CD4-positive, alpha-beta T cell treated with Interleukin-4 for 4 hours (primary cell): ENCODE data around the gene SIRT6.
"Not testable (repeated sequence)": the region's sequence is repeated elsewhere in the genome, so short reads cannot be mapped to it uniquely, and the experiment has no call there.

Experiments
- DNase-seq: peaks from one replicate; pipeline ENCODE4 v3.0.0-alpha.2; 2020

The SIRT6 gene

DNA sequence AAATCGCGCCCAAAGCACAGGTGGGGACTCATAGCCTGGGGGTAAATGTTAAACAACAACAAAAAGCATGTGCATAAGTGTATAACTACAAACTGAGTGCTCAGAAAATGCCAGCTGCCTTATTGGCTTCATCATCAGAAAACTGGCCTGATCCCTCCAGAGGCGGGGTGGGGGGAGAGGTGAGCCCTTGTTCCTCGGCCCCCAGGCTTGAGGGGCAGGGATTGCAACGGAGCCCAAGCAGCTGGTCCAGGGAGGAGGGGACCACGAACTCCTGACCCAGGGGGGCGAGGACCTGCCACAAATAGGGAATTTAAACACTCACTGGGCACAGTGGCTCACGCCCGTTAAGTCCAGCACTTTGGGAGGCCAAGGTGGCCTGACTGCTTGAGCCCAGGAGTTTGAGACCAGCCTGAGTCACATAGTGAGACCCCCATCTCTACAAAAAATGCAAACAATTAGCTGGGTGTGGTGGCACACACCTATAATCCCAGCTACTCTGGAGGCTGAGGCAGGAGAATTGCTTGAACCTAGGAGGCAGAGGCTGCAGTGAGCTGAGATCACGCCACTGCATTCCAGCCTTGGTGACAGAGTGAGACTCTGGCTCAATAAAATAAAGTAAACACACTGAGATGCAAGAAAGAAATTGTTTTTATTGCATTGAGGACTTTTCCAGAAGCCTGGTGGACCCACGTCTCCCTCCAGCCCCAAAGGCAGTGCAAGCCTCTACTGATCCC is 8.7 kb downstream of the SIRT6 start:
- DNase-seq = no peak

GRCh38 chr19:4172861-4173473 is 9.4 kb downstream of the SIRT6 start:
- peak; percentile 33 for DNase-seq

DNA sequence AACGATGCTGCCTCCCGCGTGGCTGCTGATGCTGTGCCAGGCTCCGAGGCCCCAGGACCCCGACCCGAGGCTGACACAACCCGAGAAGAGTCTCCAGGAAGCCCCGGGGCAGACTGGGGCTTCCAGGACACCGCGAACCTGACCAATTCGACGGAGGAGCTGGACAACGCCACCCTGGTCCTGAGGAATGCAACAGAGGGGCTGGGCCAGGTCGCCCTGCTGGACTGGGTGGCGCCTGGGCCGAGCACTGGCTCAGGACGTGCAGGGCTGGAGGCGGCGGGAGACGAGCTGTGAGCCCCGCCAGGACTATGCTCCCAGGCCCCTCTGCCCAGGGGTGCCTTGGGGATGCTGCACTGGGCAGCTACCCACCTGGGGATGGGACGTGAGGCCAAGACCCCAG is 10.7 kb downstream of the SIRT6 start:
- no peak for DNase-seq

DNA sequence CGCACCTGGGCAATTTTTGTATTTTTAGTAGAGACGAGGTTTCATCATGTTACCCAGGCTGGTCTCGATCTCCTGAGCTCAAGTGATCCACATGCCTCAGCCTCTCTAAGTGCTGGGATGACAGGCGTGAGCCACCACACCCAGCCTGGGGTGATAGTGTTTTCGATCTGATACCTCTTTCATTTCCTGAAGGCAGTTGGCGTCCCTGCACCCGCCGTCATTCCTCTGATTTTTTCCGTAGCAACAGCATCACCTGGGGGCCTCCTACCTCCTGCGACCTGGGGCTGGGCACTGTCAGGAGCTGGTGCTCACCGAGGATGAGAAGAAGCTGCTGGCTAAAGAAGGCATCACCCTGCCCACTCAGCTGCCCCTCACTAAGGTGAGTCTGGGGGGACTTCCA is 18.1 kb downstream of the SIRT6 start:
- no peak for DNase-seq

- DNase-seq = no peak
These were observed 20.8 kb downstream of the SIRT6 start for GRCh38 chr19:4161415-4162077.

GRCh38 chr19:4157971-4158370 is 24.4 kb downstream of the SIRT6 start:
- DNase-seq = not testable (repeated sequence)

GRCh38 chr19:4157164-4157563 is 25.2 kb downstream of the SIRT6 start:
- DNase-seq = no peak

DNA sequence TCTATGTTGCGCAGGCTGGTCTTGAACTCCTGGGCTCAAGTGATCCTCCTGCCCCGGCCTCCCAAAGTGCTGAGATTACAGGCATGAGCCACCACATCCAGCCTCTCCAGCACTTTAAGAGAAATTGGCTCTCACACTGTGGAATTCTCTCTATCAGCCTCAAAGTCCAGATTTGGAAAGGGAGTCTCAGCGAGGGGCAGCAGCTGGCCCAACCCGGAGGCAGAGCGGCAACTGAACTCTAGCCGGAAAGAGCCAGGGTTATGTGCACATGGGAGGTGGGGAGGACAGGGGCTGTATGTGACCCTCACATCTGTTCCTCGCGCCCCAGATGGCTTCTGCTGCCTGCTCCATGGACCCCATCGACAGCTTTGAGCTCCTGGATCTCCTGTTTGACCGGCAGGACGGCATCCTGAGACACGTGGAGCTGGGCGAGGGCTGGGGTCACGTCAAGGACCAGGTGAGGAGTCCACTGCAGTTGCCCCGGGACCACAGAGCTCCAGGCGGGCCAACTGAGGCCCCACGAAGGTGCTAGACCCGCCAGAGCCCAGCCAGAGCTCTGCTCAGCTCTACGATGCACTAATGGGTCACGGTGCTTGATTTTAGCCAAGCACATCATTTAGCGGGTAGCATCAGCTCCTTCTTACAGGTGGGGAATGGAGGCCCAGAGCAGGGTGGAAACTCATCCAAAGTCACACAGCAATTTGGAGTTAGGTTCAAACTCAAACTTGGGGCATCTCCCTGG is 27.6 kb downstream of the SIRT6 start:
- DNase-seq = no peak

GRCh38 chr19:4152241-4152998 is 29.9 kb downstream of the SIRT6 start:
- no peak for DNase-seq

DNA sequence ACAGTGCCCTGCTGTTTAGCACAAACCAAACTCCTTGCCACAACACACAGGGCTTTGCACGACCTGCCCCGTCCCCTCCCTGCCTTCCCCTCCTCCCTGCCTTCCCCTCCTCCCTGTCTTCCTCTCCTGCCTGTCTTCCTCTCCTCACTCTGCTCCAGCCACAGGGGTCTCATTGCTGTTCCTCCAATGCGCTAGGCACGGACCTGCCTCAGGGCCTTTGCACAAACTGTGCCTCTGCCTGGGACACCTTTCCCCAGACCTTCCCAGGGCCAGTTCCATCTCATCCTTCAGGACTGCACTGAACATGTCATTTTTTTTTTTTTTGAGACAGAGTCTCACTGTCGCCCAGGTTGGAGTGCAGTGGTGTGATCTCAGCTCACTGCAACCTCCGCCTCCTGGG is 30.7 kb downstream of the SIRT6 start:
- DNase-seq = no peak

DNA sequence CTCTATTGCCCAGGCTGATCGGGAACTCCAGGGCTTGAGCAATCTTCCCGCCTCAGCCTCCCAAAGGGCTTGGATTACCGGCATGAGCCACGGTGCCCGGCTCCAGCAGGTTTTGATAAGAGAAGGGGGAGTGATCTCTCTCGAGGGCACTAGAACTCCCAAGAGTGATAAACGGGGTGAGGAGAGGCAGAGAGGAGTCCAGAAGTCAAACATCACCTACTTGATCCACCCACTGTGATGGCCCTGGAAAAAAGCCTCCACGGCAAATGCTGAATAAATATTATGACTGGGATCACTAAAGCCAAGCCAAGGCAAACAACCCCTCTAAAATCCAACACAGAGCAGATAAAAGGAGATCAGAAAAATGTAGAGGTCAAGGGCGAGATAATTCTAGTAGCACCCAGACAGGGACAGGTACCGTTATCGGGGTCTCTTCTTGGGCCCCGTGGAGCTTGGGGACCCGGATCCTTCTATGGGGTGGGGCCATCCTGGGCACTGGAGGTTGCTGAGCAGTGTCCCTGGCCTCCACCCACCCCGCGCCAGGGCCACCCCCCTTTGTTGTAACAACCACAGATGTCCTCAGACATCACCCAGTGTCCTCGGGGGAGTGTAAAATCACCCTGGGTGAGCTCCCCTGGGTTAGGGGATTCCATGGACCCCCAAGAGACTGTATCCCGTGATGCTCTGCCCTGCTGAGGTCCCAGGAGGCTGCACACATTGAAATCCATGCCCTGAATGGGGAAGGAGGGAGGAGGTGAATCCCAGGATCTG is 32.7 kb downstream of the SIRT6 start:
- DNase-seq = no peak

- no peak for DNase-seq
These were observed 37.6 kb downstream of the SIRT6 start for GRCh38 chr19:4144666-4145249.

- not testable (repeated sequence) for DNase-seq
These were observed 39.4 kb downstream of the SIRT6 start for GRCh38 chr19:4142916-4143315.

GRCh38 chr19:4140237-4140711 is 42.1 kb downstream of the SIRT6 start:
- DNase-seq = peak; percentile 38

GRCh38 chr19:4139614-4140236 is 42.6 kb downstream of the SIRT6 start:
- peak; percentile 78 for DNase-seq

DNA sequence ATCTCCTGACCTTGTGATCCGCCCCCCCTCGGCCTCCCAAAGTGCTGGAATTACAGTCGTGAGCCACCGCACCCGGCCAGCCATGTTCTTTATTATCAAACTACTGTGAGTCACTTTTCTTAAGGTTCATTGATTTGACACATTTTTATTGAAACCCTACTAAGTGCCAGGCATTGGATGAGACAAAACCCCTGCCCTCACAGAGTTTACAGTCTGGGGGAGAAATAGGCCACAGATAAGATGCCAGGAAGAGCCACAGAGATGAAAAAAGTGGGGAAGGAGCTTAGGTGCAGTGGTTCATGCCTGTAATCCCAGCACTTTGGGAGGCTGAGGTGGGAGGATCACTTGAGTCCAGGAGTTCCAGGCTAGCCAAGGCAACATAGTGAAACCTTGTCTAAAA is 43.9 kb downstream of the SIRT6 start:
- DNase-seq = no peak

DNA sequence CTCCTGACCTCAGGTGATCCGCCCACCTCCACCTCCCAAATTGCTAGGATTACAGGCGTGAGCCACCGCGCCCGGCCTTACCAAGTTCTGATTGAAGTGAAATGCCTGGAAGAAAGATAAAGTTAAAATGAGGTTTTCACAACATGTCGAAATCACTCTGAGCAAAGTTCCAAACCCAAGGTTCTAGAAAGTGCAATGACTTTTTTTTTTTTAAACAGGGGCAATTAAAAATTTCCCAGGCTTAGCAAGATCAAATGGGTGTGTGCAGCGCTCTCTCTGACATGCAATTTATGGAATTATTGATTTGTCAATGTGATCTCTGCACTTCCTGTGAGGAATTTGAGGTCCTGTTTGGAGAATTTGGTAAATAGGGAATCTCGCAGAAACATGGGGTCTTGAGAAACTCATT is 45.7 kb downstream of the SIRT6 start:
- DNase-seq = no peak

DNA sequence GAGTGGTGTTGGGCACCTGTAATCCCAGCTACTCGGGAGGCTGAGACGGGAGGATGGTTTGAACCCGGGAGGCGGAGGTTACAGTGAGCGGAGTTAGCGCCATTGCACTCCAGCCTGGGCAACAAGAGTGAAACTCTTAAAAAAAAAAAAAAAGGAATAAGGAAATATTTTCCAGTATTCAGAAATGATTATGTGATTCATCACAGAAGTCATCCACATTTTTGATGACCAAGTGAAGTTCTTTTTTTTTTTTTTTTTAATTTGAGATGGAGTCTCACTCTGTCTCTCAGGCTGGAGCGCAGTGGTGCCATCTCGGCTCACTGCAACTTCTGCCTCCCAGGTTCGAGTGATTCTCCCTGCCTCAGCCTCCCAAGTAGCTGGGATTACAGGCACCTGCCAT is 47.0 kb downstream of the SIRT6 start:
- not testable (repeated sequence) for DNase-seq

- no peak for DNase-seq
These were observed 48.0 kb downstream of the SIRT6 start for GRCh38 chr19:4134351-4134750.

DNA sequence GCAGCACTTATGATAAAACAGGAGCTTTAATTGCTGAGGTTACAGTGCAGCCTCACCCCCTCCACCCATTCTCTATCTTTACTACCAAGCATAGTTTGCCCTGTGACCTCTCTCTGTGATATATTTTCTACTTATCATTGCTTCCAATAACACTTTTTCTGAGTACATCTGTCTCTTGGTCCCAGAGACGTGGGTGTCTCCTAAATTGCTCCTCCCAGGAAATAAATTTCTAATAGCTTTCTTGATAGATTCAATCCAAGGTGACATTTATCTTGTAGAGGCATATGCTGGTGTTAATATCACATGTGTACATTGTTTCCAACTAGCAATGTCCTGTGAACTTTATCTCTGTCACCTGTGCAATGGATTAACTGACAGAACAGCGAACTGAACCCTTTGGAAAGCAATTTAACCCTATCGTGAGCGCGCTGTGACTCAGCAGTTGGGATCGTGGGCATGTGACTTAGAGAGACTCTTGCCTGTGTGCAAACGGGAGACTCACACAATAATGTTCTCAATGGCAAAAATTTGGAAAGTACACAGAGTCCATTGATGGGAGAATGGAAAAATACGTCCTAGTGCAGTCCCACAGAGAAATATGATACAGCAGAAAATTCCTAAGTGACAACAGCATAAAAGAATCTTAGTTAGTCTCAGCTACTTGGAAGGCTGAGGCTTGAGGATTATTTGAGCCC is 51.5 kb downstream of the SIRT6 start:
- DNase-seq = no peak
